Hematopoietic multipotent progenitor cell treated with erythropoietin and hydrocortisone succinate and interleukin-3 and kit ligand, for 8 days (in vitro differentiated cells): ENCODE measurements around the gene PDE5A.
"Not testable (repeated sequence)": the region's sequence is repeated elsewhere in the genome, so short reads cannot be mapped to it uniquely, and the experiment has no call there.

Experiments used
- DNase-seq: peaks from one replicate; pipeline ENCODE4 v3.0.0-alpha.2; 2015

The PDE5A gene

GRCh38 chr4:119518230-119518892 lies 110.2 kb downstream of the PDE5A start:
- no peak for DNase-seq

GRCh38 chr4:119517361-119518229 lies 111.0 kb downstream of the PDE5A start:
- DNase-seq: no peak

- DNase-seq: no peak
Observed at GRCh38 chr4:119512398-119512797, 116.2 kb downstream of the PDE5A start.

GRCh38 chr4:119510395-119511149 lies 118.0 kb downstream of the PDE5A start:
- DNase-seq: no peak

- no peak for DNase-seq
Observed at GRCh38 chr4:119508281-119508680, 120.3 kb downstream of the PDE5A start.

- no peak for DNase-seq
Observed at GRCh38 chr4:119506806-119507205, 121.8 kb downstream of the PDE5A start.

GRCh38 chr4:119504616-119505015 lies 124.0 kb downstream of the PDE5A start:
- DNase-seq: no peak

- no peak for DNase-seq
Observed at GRCh38 chr4:119501740-119502139, 126.9 kb downstream of the PDE5A start.

GRCh38 chr4:119498527-119498926 lies 130.1 kb downstream of the PDE5A start:
- no peak for DNase-seq

GRCh38 chr4:119493886-119494285 lies 134.7 kb downstream of the PDE5A start:
- DNase-seq: no peak

- DNase-seq: peak; percentile 22
Observed at GRCh38 chr4:119493419-119493818, 135.2 kb downstream of the PDE5A start.

- peak; percentile 19 for DNase-seq
Observed at GRCh38 chr4:119490335-119490734, 138.3 kb downstream of the PDE5A start.

- DNase-seq: no peak
Observed at GRCh38 chr4:119489305-119489704, 139.3 kb downstream of the PDE5A start.

- DNase-seq: no peak
Observed at GRCh38 chr4:119480331-119480730, 148.3 kb downstream of the PDE5A start.

- no peak for DNase-seq
Observed at GRCh38 chr4:119479835-119480234, 148.8 kb downstream of the PDE5A start.

GRCh38 chr4:119479180-119479808 lies 149.3 kb downstream of the PDE5A start:
- no peak for DNase-seq

- DNase-seq: no peak
Observed at GRCh38 chr4:119478446-119479179, 150.0 kb downstream of the PDE5A start.

GRCh38 chr4:119477412-119478053 lies 151.1 kb downstream of the PDE5A start:
- DNase-seq: no peak

GRCh38 chr4:119471259-119471658 lies 157.3 kb downstream of the PDE5A start:
- DNase-seq: no peak

GRCh38 chr4:119470737-119471063 lies 157.9 kb downstream of the PDE5A start:
- DNase-seq: not testable (repeated sequence)

GRCh38 chr4:119470021-119470736 lies 158.4 kb downstream of the PDE5A start:
- DNase-seq: not testable (repeated sequence)
